Cerebellar cortex (tissue), 1 donor: ENCODE data around the gene ZER1.
"Not testable (repeated sequence)": the region's sequence is repeated elsewhere in the genome, so short reads cannot be mapped to it uniquely, and the experiment has no call there.

ENCODE experiments used
- DNase-seq: peaks from one replicate; pipeline ENCODE4 v3.0.0-alpha.2; 2015; ENCODE audit warnings: low spot score

Gene ZER1

DNA sequence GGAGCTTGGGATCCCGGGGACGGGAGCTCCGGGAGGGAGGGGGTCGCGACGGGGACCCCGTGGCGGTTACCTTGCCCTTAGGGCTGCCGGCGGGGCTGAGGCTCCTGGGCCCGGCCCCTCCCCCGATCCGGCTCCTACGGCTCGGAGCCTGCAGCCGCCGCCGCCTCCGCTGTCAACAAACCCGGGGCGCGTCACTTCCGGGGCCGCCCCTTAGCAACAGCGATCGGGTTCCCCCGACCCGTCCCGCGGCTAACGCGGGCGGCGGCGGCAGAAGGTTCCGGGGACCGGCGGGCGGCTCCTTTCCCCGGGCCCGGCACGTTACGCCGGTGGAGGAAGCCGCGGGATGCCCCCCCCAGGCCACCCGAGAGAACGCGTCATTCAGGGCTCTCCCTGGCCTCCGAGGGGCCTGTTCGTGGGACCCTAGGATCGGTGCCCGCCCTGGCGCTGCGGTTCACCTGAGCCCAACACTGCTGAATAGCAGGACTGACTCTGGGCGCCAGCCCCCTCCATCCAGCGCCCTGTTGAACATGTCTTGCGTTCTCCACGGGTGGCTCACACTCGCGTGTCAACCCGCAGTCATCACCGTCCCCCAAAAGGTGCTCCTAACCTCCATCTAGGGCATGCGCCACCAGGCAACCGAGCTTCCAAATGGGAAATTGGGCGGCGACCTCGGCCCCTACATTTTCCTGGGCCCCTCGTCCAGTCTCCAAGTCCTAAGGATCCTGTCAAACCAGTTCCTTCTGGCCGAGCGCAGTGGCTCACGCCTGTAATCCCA lies at the start of gene ZER1:
Gene ZER1, minus strand, starts transcription at position 183 of the 775 bp plus-strand sequence. CDS start 16,362 bp downstream, outside the sequence.
- peak; percentile 87 for DNase-seq

- no peak for DNase-seq
Observed at GRCh38 chr9:128820665-128821583, 49.2 kb upstream of the ZER1 start.

DNA sequence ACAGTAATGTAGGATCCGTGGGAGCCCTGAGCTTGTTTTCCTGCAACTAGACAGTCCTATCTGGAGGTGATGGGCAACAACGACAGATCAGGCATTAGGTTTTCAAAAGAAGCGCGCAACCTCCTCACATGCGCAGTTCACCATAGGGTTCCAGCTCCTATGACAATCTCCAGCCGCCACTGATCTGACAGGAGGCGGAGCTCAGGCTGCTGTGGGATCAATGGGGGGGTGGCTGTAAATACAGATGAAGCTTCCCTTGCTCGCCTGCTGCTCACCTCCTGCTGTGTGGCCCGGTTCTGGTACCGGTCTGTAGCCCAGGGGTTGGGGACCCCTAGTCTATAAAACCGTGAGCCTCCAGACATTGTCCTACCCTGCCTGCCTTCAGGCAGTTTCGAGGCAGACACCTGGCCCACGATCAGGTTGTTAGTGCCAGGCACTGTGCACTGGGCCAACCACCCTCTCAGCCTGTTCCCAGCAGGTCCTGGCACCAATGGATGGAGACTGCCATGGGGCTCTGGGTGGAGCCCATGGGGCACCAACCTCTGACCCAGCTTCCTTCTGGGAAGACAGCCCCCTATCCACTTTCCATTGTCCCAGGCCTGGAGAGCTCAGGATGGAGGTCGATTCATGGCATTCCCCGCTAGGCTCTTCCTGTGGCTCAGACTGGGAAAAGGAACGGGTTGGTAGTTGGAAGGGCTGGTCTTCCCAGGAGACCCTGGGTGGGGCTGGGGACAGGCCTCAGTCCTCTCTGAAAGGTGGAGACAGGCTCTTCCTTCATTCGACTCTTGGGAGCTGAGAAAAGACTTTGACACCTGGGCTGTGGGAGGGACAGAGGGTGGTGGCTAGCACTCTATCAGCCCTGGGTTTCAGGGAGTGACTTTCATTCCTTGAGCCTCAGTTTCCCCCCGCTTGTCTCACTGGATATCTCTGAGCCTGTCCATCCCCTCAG lies 48.3 kb upstream of the ZER1 start:
- DNase-seq: peak; percentile 81

DNA sequence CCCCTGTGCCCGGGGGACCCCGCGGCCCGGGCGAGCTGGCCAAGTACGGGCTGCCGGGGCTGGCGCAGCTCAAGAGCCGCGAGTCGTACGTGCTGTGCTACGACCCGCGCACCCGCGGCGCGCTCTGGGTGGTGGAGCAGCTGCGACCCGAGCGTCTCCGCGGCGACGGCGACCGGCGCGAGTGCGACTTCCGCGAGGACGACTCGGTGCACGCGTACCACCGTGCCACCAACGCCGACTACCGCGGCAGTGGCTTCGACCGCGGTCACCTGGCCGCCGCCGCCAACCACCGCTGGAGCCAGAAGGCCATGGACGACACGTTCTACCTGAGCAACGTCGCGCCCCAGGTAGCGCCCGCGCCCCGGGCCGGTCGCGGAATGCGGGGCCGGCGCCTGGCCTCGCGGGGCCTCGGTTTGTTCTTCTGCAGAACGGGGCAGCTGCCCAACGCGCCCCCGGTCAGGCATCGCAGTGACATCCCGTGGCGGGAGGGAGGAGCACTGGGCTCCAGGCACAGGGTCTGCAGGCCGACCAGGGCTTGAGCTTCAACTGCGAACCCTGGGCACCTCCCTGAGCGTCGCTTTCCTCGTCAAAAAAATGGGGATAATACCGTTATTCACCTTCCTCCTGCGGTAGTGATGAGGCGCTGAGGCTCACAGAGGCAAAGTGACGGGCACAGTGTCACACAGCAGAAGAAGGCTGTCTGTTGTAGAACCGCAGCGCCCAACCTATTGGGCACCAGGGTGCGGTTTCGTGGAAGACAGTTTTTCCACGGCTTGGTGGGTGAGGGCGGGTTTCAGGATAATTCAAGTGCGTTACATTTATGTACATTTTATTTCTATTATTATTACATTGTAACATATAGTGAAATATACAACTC lies 47.4 kb upstream of the ZER1 start:
- DNase-seq: peak; percentile 21

DNA sequence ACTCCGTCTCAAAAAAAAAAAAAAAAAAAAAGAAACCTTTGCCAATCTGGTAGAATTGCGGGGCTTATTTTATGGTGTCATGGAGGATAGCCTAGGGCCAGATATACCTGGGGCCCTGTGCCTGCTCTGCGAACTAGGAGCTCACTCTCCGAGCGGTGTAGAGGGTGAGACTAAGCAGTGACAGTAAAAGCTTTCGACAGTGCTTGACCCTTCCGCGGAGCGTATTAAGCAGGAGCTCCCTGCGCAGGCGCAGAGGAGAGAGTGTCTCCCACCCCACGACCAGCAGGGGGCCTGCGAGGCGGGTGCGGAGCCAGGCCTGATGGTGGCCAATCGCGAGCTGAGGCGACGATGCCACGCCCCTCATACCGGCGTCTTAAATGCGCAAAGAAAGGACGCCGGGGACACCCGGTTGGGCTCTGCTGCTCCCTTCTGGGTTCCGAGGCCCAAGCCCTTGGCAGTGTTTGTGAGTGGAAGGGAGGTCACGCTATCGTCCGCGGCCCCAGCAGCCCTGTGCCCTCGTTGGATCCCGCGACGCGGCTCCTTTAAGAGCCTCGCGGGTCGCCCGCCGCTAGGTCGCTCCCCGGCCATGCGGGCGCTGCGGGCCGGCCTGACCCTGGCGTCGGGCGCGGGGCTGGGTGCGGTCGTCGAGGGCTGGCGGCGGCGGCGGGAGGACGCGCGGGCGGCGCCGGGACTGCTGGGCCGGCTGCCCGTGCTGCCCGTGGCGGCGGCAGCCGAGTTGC lies 46.5 kb upstream of the ZER1 start, which contains the start of gene ENDOG:
Gene ENDOG, plus strand, starts transcription at position 402 of the 740 bp plus-strand sequence. Its CDS starts 185 bp downstream, at position 587.
- DNase-seq: peak; percentile 97

- DNase-seq: no peak
Observed at GRCh38 chr9:128810873-128811272, 39.1 kb upstream of the ZER1 start.

DNA sequence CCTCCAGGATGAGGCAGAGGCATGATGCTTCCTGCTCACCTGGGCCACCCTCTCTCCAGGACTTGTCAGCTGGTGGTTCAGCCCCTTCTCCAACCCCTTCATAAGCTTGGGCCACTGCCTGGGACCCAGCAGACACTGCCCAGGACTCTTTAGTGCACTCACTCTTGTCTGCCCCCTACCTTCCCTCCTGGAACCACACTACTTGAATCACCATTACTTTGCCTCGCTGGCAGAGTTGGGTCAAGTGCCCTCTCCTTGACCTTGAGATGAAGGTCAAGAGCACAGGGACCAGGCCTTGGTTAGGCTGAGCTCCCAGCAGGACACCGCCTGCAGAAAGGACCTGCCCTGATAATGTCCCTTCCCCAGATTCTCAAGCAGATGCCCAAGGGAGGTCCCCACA lies 38.1 kb upstream of the ZER1 start:
- DNase-seq: no peak

GRCh38 chr9:128809036-128809599 lies 37.4 kb upstream of the ZER1 start:
- no peak for DNase-seq

DNA sequence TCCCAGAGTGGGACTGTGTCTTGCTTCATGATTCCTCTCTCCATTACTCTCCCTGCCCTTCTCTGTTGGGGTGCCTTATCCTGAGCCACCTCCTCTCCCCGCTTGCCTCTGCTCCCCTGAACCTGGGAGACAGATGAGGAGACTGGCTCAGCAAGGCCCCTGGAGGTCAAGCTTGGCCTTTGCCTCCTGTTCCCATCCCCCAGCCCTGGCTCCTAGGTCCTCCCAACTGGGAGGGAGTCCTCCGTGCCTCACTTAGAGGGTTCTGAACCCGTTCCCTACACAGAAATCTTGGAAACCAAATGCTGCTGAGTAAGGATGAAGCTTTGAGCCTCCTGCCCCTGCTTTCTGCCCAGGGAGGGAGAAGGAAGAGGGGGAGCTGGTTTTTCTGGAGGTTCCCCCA lies 36.8 kb upstream of the ZER1 start:
- DNase-seq: no peak

GRCh38 chr9:128807827-128808226 lies 36.1 kb upstream of the ZER1 start:
- DNase-seq: no peak

GRCh38 chr9:128805661-128806060 lies 33.9 kb upstream of the ZER1 start:
- no peak for DNase-seq

DNA sequence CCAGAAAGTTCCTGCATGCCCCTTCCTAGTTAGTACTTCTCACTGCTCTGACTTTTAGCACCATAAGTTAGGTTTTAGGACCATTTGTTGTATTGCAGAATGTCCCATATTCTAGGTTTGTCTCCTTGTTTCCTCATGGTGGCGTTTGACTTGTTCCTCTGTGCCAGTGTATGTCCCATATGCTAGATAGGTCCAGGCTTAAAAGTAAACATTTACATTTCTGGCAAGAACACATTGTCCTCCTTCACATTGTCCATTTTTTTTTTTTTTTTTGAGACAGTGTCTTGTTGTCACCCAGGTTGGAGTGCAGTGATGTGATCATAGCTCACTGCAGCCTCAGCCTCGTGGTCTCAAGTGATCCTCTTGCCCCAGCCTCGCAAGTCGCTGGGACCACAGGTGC lies 30.8 kb upstream of the ZER1 start:
- DNase-seq: no peak

DNA sequence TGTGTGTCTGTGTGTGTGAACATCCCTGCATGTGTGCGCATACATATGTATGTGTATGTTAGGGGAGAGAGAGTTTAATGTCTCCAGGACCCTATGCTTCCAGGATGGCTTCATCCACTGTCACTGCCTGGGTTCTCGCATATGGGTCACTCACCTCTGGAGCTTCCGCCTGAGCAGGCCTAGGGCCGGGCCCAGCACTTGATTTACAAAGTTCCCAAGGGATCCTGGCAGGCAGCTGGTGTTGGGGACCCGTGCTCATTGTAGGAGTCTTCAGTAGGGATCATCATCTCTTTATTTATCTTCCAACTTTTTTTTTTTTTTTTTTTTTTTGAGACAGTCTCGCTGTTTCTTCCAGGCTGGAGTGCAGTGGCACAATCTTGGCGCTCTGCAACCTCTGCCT lies 28.3 kb upstream of the ZER1 start:
- DNase-seq: no peak

DNA sequence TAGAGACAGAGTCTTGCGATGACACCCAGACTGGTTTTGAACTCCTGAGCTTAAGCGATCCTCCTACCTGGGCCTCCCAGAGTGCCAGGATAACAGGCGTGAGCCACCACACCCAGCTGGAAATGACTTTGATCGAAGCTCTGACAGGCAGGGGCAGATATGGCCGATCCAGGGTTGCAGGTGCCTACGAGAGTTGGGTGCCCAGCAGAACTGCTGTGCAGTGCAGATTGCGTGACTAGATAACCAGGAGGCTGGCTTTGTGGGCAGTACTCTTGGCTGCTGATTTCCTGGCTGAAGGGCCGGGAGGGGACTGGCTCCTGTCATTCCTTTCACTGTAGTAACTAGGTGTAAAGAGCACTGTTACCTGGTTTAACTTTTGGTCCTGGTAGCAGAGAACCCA lies 27.2 kb upstream of the ZER1 start:
- DNase-seq: no peak

DNA sequence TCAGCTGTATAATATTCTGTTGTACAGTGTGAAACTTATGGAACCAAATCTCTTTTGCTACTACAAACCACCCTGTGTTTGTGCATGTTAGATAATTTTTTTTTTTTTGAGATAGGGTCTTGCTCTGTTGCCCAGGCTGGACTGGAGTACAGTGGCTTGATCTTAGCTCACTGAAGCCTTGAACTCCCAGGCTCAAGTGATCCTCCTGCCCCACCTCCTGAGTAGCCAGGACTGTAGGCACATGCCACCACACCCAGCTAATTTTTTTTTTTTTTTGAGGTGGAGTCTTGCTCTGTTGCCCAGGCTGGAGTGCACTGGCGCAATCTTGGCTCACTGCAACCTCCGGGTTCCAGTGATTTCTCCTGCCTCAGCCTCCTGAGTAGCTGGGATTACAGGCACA lies 23.2 kb upstream of the ZER1 start:
- DNase-seq: not testable (repeated sequence)

- DNase-seq: no peak
Observed at GRCh38 chr9:128792978-128793686, 21.4 kb upstream of the ZER1 start.

GRCh38 chr9:128792134-128792533 lies 20.4 kb upstream of the ZER1 start:
- no peak for DNase-seq

DNA sequence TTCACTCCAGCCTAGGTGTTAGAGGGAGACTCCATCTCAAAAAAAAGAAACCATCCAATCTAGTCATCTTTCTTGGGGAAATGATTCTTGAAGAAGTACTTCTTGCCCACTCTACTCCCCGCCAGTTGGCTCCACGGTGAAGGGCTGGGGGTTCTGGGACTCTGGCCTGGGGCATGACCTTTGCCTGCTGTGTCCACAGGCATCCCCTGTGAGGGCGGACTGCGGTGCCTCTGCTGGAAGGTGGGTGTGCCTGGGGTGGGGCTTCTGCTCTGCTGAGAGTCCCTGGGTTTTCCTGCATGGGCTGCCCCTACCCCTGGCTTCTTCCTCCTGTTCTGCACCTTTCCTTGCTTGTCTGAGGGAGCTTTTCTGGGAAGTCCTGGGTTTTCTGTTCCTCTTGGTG lies 18.8 kb upstream of the ZER1 start:
- no peak for DNase-seq

GRCh38 chr9:128788445-128788844 lies 16.7 kb upstream of the ZER1 start:
- DNase-seq: no peak
